PC-9 (cell line): Measurements from ENCODE around the gene TRIM71. TPM values are rescaled to one million over a fixed set of nuclear protein-coding genes. Genes with fewer than 3 reads are reported as not detected.

Experiments
- BruUV-seq: library from RNA; stranded (reverse); fragments of 400-500 nt; replicated peaks from 2 replicates; lab custom pipeline; 2021; lab: Mats Ljungman, UMichigan
- CTCF ChIA-PET: fragments of 300-600 bp; sonication (Branson Sonifier 250); formaldehyde crosslinking; loops from one replicate; lab custom pipeline; 2022; ENCODE audit warnings: antibody characterized with exemption; lab: Charles Lee
- POLR2A ChIA-PET: fragments of 300-600 bp; sonication (Branson Sonifier 250); formaldehyde crosslinking; loops from one replicate; lab custom pipeline; 2022; ENCODE audit warnings: antibody characterized with exemption; ENCODE audit not compliant: unreplicated experiment; lab: Charles Lee
- DNase-seq, 2 experiments: peaks; one replicate each; pipeline versions ENCODE4 v3.0.0 to v3.0.0-alpha.2; 2015 to 2022; ENCODE audit warnings: mixed read lengths in 1 of 2
- H2AFZ ChIP-seq: fragments of 200-600 bp; sonication (generic); 2 replicates; pipeline ENCODE4 v1.8.1; 2017; ENCODE audit warnings: antibody characterized with exemption
- H3F3A ChIP-seq: fragments of 200-600 bp; sonication (generic); 2 replicates; pipeline ENCODE4 v1.8.1; 2017; ENCODE audit warnings: antibody characterized with exemption, mild to moderate bottlenecking, low read depth; ENCODE audit not compliant: insufficient read depth
- H3K27ac ChIP-seq: fragments of 200-600 bp; sonication (generic); 2 replicates; pipeline ENCODE4 v1.6.1; 2016; ENCODE audit warnings: mixed run types
- H3K27me3 ChIP-seq: fragments of 200-600 bp; sonication (generic); 2 replicates; pipeline ENCODE4 v1.6.1; 2016; ENCODE audit warnings: low read depth, mixed run types; ENCODE audit not compliant: insufficient read depth
- H3K36me3 ChIP-seq: fragments of 200-600 bp; sonication (generic); 2 replicates; pipeline ENCODE4 v1.6.1; 2016; ENCODE audit warnings: low read depth, mixed run types
- H3K4me1 ChIP-seq: fragments of 200-600 bp; sonication (generic); replicated peaks from 2 replicates; pipeline ENCODE4 v1.6.1; 2016; ENCODE audit warnings: mixed run types; ENCODE audit not compliant: insufficient read depth
- H3K4me2 ChIP-seq: fragments of 200-600 bp; sonication (generic); 2 replicates; pipeline ENCODE4 v1.6.1; 2017; ENCODE audit warnings: mixed run types
- H3K4me3 ChIP-seq: fragments of 200-600 bp; sonication (generic); 2 replicates; pipeline ENCODE4 v1.6.1; 2016; ENCODE audit warnings: mixed run types
- H3K79me2 ChIP-seq: fragments of 200-600 bp; sonication (generic); 2 replicates; pipeline ENCODE4 v1.6.1; 2017; ENCODE audit warnings: low read depth, mixed run types
- H3K9me2 ChIP-seq: fragments of 200-600 bp; sonication (generic); 2 replicates; pipeline ENCODE4 v1.8.1; 2017; ENCODE audit warnings: mild to moderate bottlenecking; ENCODE audit not compliant: insufficient read depth
- H3K9me3 ChIP-seq: fragments of 200-600 bp; sonication (generic); 2 replicates; pipeline ENCODE4 v1.8.1; 2016; ENCODE audit warnings: low read depth; ENCODE audit not compliant: insufficient read depth
- H4K20me1 ChIP-seq: fragments of 200-600 bp; sonication (generic); 2 replicates; pipeline ENCODE4 v1.8.1; 2017; ENCODE audit not compliant: insufficient read depth
- EZH2 ChIP-seq: fragments of 200-600 bp; sonication (generic); IDR thresholded peaks from 2 replicates; pipeline ENCODE4 v1.8.0; 2017; ENCODE audit warnings: antibody characterized with exemption, low read depth
- intact Hi-C: fragments of 100-400 bp; cut with micrococcal nuclease; formaldehyde crosslinking; loops from one replicate; pipeline ENCODE4 v1.10.0; 2022; ENCODE audit not compliant: unreplicated experiment
- total RNA-seq: library from RNA; stranded (reverse); gene quantifications from 2 replicates; pipeline ENCODE4 v1.2.3, GENCODE V29; 2021
- TF ChIP-seq, protein P1 (sequence below): fragments of 200-600 bp; sonication (generic); conservative IDR thresholded peaks from 2 replicates; pipeline ENCODE4 v1.6.1; 2017; ENCODE audit warnings: mixed run types, antibody characterized with exemption, mild to moderate bottlenecking, moderate library complexity

The TRIM71 gene
- total RNA-seq, 1 experiment from 2014 or later = not detected

DNA sequence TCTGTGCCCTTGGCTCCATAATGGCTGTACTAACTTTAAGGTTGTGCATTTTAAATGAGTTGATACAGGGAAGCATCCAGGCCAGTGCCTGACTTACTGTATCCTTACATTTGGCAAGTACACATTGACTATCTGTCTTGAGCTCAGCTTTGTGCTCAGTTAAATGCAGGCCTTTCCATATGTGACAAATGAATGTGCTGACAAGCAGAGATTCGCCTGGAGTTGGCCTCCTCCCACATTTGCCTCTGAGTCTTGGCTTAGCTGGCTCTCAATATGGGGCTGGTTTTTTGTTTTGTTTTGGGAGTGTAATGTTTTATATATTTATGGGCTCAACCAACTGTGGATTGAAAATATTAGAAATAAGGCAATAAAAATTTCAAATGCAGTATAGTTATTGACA lies 29.7 kb downstream of the TRIM71 start:
- Histone ChIP-seq H4K20me1 (no peaks in the 10 kb centered on the region), H2AFZ (no peak overlapping the region), H3F3A (no peaks in the 10 kb centered on the region), H3K4me1 (peaks cover 21% of the 10 kb centered on the region), H3K9me2 (no peaks in the 10 kb centered on the region), H3K27me3 (no peaks in the 10 kb centered on the region), H3K36me3 (no peaks in the 10 kb centered on the region), H3K79me2 (no peaks in the 10 kb centered on the region), H3K9me3 (no peaks in the 10 kb centered on the region), H3K4me2 (no peak overlapping the region), H3K27ac (no peak overlapping the region), H3K4me3 (no peak overlapping the region)
- POLR2A ChIA-PET = no interaction called here
- no TSS peak for BruUV-seq
- DNase-seq = no peak
- intact Hi-C loops = no loop called here
- CTCF ChIA-PET = no interaction called here
- TF ChIP-seq, protein P1, sequence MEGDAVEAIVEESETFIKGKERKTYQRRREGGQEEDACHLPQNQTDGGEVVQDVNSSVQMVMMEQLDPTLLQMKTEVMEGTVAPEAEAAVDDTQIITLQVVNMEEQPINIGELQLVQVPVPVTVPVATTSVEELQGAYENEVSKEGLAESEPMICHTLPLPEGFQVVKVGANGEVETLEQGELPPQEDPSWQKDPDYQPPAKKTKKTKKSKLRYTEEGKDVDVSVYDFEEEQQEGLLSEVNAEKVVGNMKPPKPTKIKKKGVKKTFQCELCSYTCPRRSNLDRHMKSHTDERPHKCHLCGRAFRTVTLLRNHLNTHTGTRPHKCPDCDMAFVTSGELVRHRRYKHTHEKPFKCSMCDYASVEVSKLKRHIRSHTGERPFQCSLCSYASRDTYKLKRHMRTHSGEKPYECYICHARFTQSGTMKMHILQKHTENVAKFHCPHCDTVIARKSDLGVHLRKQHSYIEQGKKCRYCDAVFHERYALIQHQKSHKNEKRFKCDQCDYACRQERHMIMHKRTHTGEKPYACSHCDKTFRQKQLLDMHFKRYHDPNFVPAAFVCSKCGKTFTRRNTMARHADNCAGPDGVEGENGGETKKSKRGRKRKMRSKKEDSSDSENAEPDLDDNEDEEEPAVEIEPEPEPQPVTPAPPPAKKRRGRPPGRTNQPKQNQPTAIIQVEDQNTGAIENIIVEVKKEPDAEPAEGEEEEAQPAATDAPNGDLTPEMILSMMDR = no peak
- TF ChIP-seq EZH2 = no peak

GRCh38 chr3:32848215-32848614 lies 30.4 kb downstream of the TRIM71 start:
- no peaks in the 10 kb centered on the region for H3K79me2 ChIP-seq
- POLR2A ChIA-PET = no interaction called here
- TF ChIP-seq, protein P1 = no peak
- no peak for TF ChIP-seq EZH2
- no peaks in the 10 kb centered on the region for H3K36me3 ChIP-seq
- H3K9me3 ChIP-seq = no peaks in the 10 kb centered on the region
- CTCF ChIA-PET = no interaction called here
- H4K20me1 ChIP-seq = no peaks in the 10 kb centered on the region
- no peaks in the 10 kb centered on the region for H3K27me3 ChIP-seq
- no peak overlapping the region for H3K4me2 ChIP-seq
- no peaks in the 10 kb centered on the region for H3F3A ChIP-seq
- H3K9me2 ChIP-seq = no peaks in the 10 kb centered on the region
- no peak for DNase-seq
- BruUV-seq = no TSS peak
- H3K4me1 ChIP-seq = peaks cover 17% of the 10 kb centered on the region
- intact Hi-C loops = no loop called here
- H3K4me3 ChIP-seq = no peak overlapping the region
- H3K27ac ChIP-seq = no peak overlapping the region
- H2AFZ ChIP-seq = no peak overlapping the region

GRCh38 chr3:32849046-32849445 lies 31.2 kb downstream of the TRIM71 start:
- TF ChIP-seq, protein P1 = no peak
- no peak for TF ChIP-seq EZH2
- H3K4me2 ChIP-seq = no peak overlapping the region

More at GRCh38 chr3:32849046-32849445, 31.2 kb downstream of the TRIM71 start:
- Histone ChIP-seq H3K4me1 (peaks cover 17% of the 10 kb centered on the region), H3K9me3 (no peaks in the 10 kb centered on the region), H3K27ac (no peak overlapping the region), H2AFZ (no peak overlapping the region), H3K36me3 (no peaks in the 10 kb centered on the region), H3F3A (no peaks in the 10 kb centered on the region), H3K4me3 (no peak overlapping the region), H3K9me2 (no peaks in the 10 kb centered on the region), H3K27me3 (no peaks in the 10 kb centered on the region), H4K20me1 (no peaks in the 10 kb centered on the region), H3K79me2 (no peaks in the 10 kb centered on the region)
- POLR2A ChIA-PET = no interaction called here
- CTCF ChIA-PET = no interaction called here
- DNase-seq = no peak
- BruUV-seq = no TSS peak
- intact Hi-C loops = no loop called here
